H9 (cell line): ENCODE measurements around the gene HIPK2. TPM values are rescaled to one million over a fixed set of nuclear protein-coding genes. Genes with fewer than 3 reads are reported as not detected.

Source experiments
- DNase-seq: peaks from one replicate; pipeline ENCODE4 v3.0.0-alpha.2; 2017
- H2AFZ ChIP-seq: one replicate; pipeline ENCODE4 v1.6.1; 2013; ENCODE audit warnings: mild to moderate bottlenecking, low read length, control low read depth, moderate library complexity
- H2AK5ac ChIP-seq: 2 replicates; pipeline ENCODE4 v1.6.1; 2013; ENCODE audit warnings: low read length, control low read depth, mixed read lengths; ENCODE audit not compliant: insufficient read length
- H2BK120ac ChIP-seq: one replicate; pipeline ENCODE4 v1.6.1; 2013; ENCODE audit warnings: low read depth, mild to moderate bottlenecking, low read length, control low read depth, inconsistent platforms; ENCODE audit not compliant: poor library complexity, severe bottlenecking
- H2BK12ac ChIP-seq: 2 replicates; pipeline ENCODE4 v1.6.1; 2013; ENCODE audit warnings: low read length, control low read depth, mixed read lengths, low read depth; ENCODE audit not compliant: insufficient read length
- H2BK15ac ChIP-seq: 2 replicates; pipeline ENCODE4 v1.6.1; 2013; ENCODE audit warnings: low read depth, low read length, control low read depth
- H2BK20ac ChIP-seq: one replicate; pipeline ENCODE4 v1.6.1; 2013; ENCODE audit warnings: low read depth, mild to moderate bottlenecking, low read length, control low read depth, inconsistent platforms; ENCODE audit not compliant: poor library complexity, severe bottlenecking
- H2BK5ac ChIP-seq: 2 replicates; pipeline ENCODE4 v1.6.1; 2013; ENCODE audit warnings: low read length, control low read depth, mixed read lengths; ENCODE audit not compliant: insufficient read length
- H3K14ac ChIP-seq: 2 replicates; pipeline ENCODE4 v1.6.1; 2013; ENCODE audit warnings: low read length, control low read depth; ENCODE audit not compliant: insufficient read depth
- H3K18ac ChIP-seq: 2 replicates; pipeline ENCODE4 v1.6.1; 2013; ENCODE audit warnings: low read depth, mild to moderate bottlenecking, mixed read lengths, low read length, control low read depth; ENCODE audit not compliant: insufficient read length
- H3K23ac ChIP-seq: 2 replicates; pipeline ENCODE4 v1.6.1; 2013; ENCODE audit warnings: low read length, control low read depth, mixed read lengths, low read depth; ENCODE audit not compliant: insufficient read length
- H3K23me2 ChIP-seq: 2 replicates; pipeline ENCODE4 v1.6.1; 2013; ENCODE audit warnings: low read depth, mild to moderate bottlenecking, mixed read lengths, low read length, control low read depth; ENCODE audit not compliant: insufficient read length, poor library complexity, severe bottlenecking
- H3K27ac ChIP-seq: 2 replicates; pipeline ENCODE4 v1.5.1; 2013; ENCODE audit warnings: low read length, control low read depth, mixed read lengths, low read depth; ENCODE audit not compliant: insufficient read length
- H3K27me3 ChIP-seq: 2 replicates; pipeline ENCODE4 v1.6.1; 2013; ENCODE audit warnings: low read length, control low read depth, inconsistent platforms; ENCODE audit not compliant: insufficient read depth
- H3K4ac ChIP-seq: 2 replicates; pipeline ENCODE4 v1.6.1; 2013; ENCODE audit warnings: low read depth, mild to moderate bottlenecking, control low read depth, inconsistent platforms, low read length, moderate library complexity
- H3K4me1 ChIP-seq: 2 replicates; pipeline ENCODE4 v1.6.1; 2013; ENCODE audit warnings: low read length, control low read depth, inconsistent platforms; ENCODE audit not compliant: insufficient read depth
- H3K4me2 ChIP-seq: 2 replicates; pipeline ENCODE4 v1.6.1; 2013; ENCODE audit warnings: low read length, control low read depth, mixed read lengths; ENCODE audit not compliant: insufficient read length, insufficient read depth
- H3K56ac ChIP-seq: 2 replicates; pipeline ENCODE4 v1.6.1; 2013; ENCODE audit warnings: low read depth, mild to moderate bottlenecking, mixed read lengths, low read length, control low read depth; ENCODE audit not compliant: insufficient read length
- H3K79me1 ChIP-seq: 2 replicates; pipeline ENCODE4 v1.6.1; 2013; ENCODE audit warnings: low read depth, mild to moderate bottlenecking, moderate library complexity, low read length, control low read depth, inconsistent platforms; ENCODE audit not compliant: insufficient read depth, poor library complexity, severe bottlenecking
- H3K79me2 ChIP-seq: 2 replicates; pipeline ENCODE4 v1.6.1; 2013; ENCODE audit warnings: low read length, control low read depth, inconsistent platforms; ENCODE audit not compliant: insufficient read depth
- H3K9ac ChIP-seq: 2 replicates; pipeline ENCODE4 v1.6.1; 2013; ENCODE audit warnings: low read length, control low read depth, mixed read lengths; ENCODE audit not compliant: insufficient read length; ENCODE audit errors: extremely low read depth
- H3K9me3 ChIP-seq: one replicate; pipeline ENCODE4 v1.6.1; 2013; ENCODE audit warnings: low read depth, low read length, inconsistent platforms; ENCODE audit not compliant: control insufficient read depth
- H3T11ph ChIP-seq: one replicate; pipeline ENCODE4 v1.6.1; 2013; ENCODE audit warnings: mild to moderate bottlenecking, low read length, control low read depth, inconsistent platforms
- H4K20me1 ChIP-seq: one replicate; pipeline ENCODE4 v1.6.1; 2013; ENCODE audit not compliant: control insufficient read depth, insufficient read length, insufficient read depth
- H4K5ac ChIP-seq: 2 replicates; pipeline ENCODE4 v1.6.1; 2013; ENCODE audit warnings: low read depth, mild to moderate bottlenecking, mixed read lengths, low read length, control low read depth; ENCODE audit not compliant: insufficient read length
- H4K8ac ChIP-seq: replicated peaks from 2 replicates; pipeline ENCODE4 v1.6.1; 2013; ENCODE audit warnings: low read length, control low read depth, mixed read lengths, low read depth; ENCODE audit not compliant: insufficient read length
- H4K91ac ChIP-seq: 2 replicates; pipeline ENCODE4 v1.6.1; 2013; ENCODE audit warnings: low read depth, mild to moderate bottlenecking, moderate library complexity, mixed read lengths, low read length, control low read depth; ENCODE audit not compliant: insufficient read length
- H3K27ac Mint-ChIP-seq, 3 experiments: 2 replicates in 2 of 3; 3 replicates in 1 of 3; pipeline ENCODE4 v1.8.0; 2020 to 2021; ENCODE audit warnings: mixed read lengths in 3 of 3, mild to moderate bottlenecking in 1 of 3, moderate library complexity in 1 of 3
- H3K27me3 Mint-ChIP-seq: 2 replicates; pipeline ENCODE4 v1.8.0; 2021; ENCODE audit warnings: low read depth, mild to moderate bottlenecking, moderate library complexity, mixed read lengths
- H3K36me3 Mint-ChIP-seq, 3 experiments: 2 replicates in 2 of 3; 3 replicates in 1 of 3; pipeline ENCODE4 v1.8.0; 2020 to 2021; ENCODE audit warnings: low read depth in 3 of 3, mixed read lengths in 3 of 3; ENCODE audit not compliant: insufficient read depth in 1 of 3
- H3K4me1 Mint-ChIP-seq, 2 experiments: 2 replicates each; pipeline ENCODE4 v1.8.0; 2020; ENCODE audit warnings: mixed read lengths in 2 of 2
- H3K4me3 Mint-ChIP-seq, 2 experiments: 2 replicates in 1 of 2; 3 replicates in 1 of 2; pipeline ENCODE4 v1.8.0; 2020 to 2021; ENCODE audit warnings: mild to moderate bottlenecking in 2 of 2, mixed read lengths in 2 of 2, moderate library complexity in 1 of 2
- H3K9me3 Mint-ChIP-seq, 2 experiments: 2 replicates in 1 of 2; 3 replicates in 1 of 2; pipeline ENCODE4 v1.8.0; 2020; ENCODE audit warnings: mild to moderate bottlenecking in 2 of 2, mixed read lengths in 2 of 2, moderate library complexity in 1 of 2
- CTCF ChIP-seq: fragments of 200-600 bp; sonication (generic); conservative IDR thresholded peaks from 3 replicates; pipeline ENCODE4 v1.8.0; 2021; ENCODE audit warnings: antibody characterized with exemption, mild to moderate bottlenecking
- total RNA-seq: library from RNA; stranded (reverse); gene quantifications from 2 replicates; pipeline ENCODE4 v1.2.1, GENCODE V29; 2021

The HIPK2 gene
- total RNA-seq, 1 experiment from 2014 or later: 21.9 TPM

- Histone ChIP-seq H3K56ac (no peak overlapping the region), H2BK12ac (no peak overlapping the region), H2AK5ac (no peak overlapping the region), H2BK120ac (no peak overlapping the region), H2BK5ac (no peak overlapping the region), H3K18ac (no peak overlapping the region), H3T11ph (no peak overlapping the region), H3K79me1 (no peaks in the 10 kb centered on the region), H3K9me3 (no peaks in the 10 kb centered on the region), H3K14ac (no peak overlapping the region), H3K23me2 (no peaks in the 10 kb centered on the region), H3K4me1 (no peaks in the 10 kb centered on the region; the same call in 1 of the 2 replicates), H4K8ac (no peak overlapping the region), H4K20me1 (no peaks in the 10 kb centered on the region), H2AFZ (no peak overlapping the region), H3K79me2 (0 out of 2 replicates have a peak, but pooled peaks cover 2% of the 10 kb centered on the region), H2BK15ac (no peak overlapping the region), H3K4ac (no peak overlapping the region), H3K27ac (no peak overlapping the region), H3K4me2 (no peak overlapping the region), H2BK20ac (no peak overlapping the region), H4K91ac (no peak overlapping the region), H3K9ac (no peak overlapping the region), H3K27me3 (no peaks in the 10 kb centered on the region), H4K5ac (no peak overlapping the region), H3K23ac (no peak overlapping the region)
- Mint-ChIP-seq H3K27ac (peak overlapping the region in 1 of 3 experiments; percentile 59; a peak in 2 of 7 replicates), H3K27me3 (no peaks in the 10 kb centered on the region; the same call in 1 of the 2 replicates), H3K9me3 (no peaks in the 10 kb centered on the region), H3K36me3 (0 out of 7 replicates have a peak, but pooled peaks cover 0 to 6% (median 0%) of the 10 kb centered on the region in 3 experiments), H3K4me1 (peaks cover 11 to 18% of the 10 kb centered on the region in 2 experiments), H3K4me3 (no peak overlapping the region)
- no peak for DNase-seq
- no peak for TF ChIP-seq CTCF
Observed at GRCh38 chr7:139767561-139767982, 10.2 kb downstream of the HIPK2 start.
